Stomach (tissue), 9 donors: ENCODE measurements around the gene MTMR3. TPM values are rescaled to one million over a fixed set of nuclear protein-coding genes. Genes with fewer than 3 reads are reported as not detected.

ENCODE experiments used
- DNase-seq, 2 donors: peaks; one replicate each; pipeline versions ENCODE4 v3.0.0 to v3.0.0-alpha.2; 2013 to 2019
- H3K27ac ChIP-seq, 5 donors: fragments of 200-600 bp in 4 of 5; sonication (generic) in 4 of 5; one replicate each; pipeline ENCODE4 v1.5.1; 2013 to 2019; ENCODE audit warnings: mild to moderate bottlenecking in 1 of 5, moderate library complexity in 1 of 5
- H3K27me3 ChIP-seq, 3 donors: fragments of 200-600 bp; sonication (generic); one replicate each; pipeline ENCODE4 v1.5.1; 2017 to 2019; ENCODE audit warnings: mixed run types in 1 of 3
- H3K36me3 ChIP-seq, 4 donors: fragments of 200-600 bp; sonication (generic); 1 replicate in 3 of 4; 2 replicates in 1 of 4; pipeline ENCODE4 v1.5.1; 2016 to 2019
- H3K4me1 ChIP-seq, 4 donors: fragments of 200-600 bp; sonication (generic); one replicate each; pipeline ENCODE4 v1.5.1; 2016 to 2019
- H3K4me3 ChIP-seq, 4 donors: fragments of 200-600 bp; sonication (generic) in 3 of 4; one replicate each; pipeline ENCODE4 v1.5.1; 2016 to 2019; ENCODE audit warnings: mild to moderate bottlenecking in 1 of 4
- H3K9me3 ChIP-seq, 4 donors: fragments of 200-600 bp; sonication (generic); one replicate each; pipeline ENCODE4 v1.5.1; 2016 to 2019
- EP300 ChIP-seq: sonication (generic); formaldehyde crosslinking; IDR thresholded peaks from one replicate; pipeline ENCODE4 v1.6.1; 2017; ENCODE audit warnings: antibody characterized with exemption
- POLR2A ChIP-seq, 4 donors: fragments of 450-650 bp; IDR thresholded peaks; one replicate each; pipeline ENCODE4 v1.6.1; 2016; ENCODE audit warnings: antibody characterized with exemption in 4 of 4, control low read depth in 2 of 4, mild to moderate bottlenecking in 1 of 4, moderate library complexity in 1 of 4
- POLR2AphosphoS5 ChIP-seq, 3 donors: sonication (generic); formaldehyde crosslinking; IDR thresholded peaks; one replicate each; pipeline ENCODE4 v1.6.1; 2016; ENCODE audit warnings: antibody characterized with exemption in 3 of 3
- WGBS, 5 donors: extraction: QIAGEN DNeasy Blood & Tissue Kit in 3 of 5; methylation state at CpG; one replicate each; pipeline versions ENCODE4 v1.1.5 to v1.1.7; 2013 to 2018; 5-methylcytosine and 5-hydroxymethylcytosine counted together
- intact Hi-C: fragments of 100-400 bp; cut with DNase I; formaldehyde crosslinking; loops from one replicate; pipeline ENCODE4 v1.15.1; 2023; ENCODE audit warnings: low total_unique reads
- polyA plus RNA-seq, 3 donors: library from polyadenylated mRNA; stranded (reverse); fragments of 200-250 nt; gene quantifications; one replicate each; pipeline ENCODE4 v1.2.3, GENCODE V29; 2013
- total RNA-seq, 5 donors: library from RNA; depleted of rRNA; stranded (reverse); fragments of >200 nt; gene quantifications; one replicate each; pipeline versions ENCODE4 v1.1.0 to v1.2.3, GENCODE V29; 2014 to 2016
- TF ChIP-seq, protein P1 (sequence below), 7 experiments: fragments of 450-650 bp in 4 of 7; fragments of 200-600 bp in 3 of 7; sonication (generic) in 3 of 7; IDR thresholded peaks; one replicate each; pipeline ENCODE4 v1.5.1; 2016 to 2019; ENCODE audit warnings: antibody characterized with exemption in 7 of 7, control low read depth in 2 of 7, mild to moderate bottlenecking in 1 of 7
- donor health status: healthy with polysubstance abuse.
- donor health status: Bipolar disorder and iron deficiency.
- donor health status: healthy.

MTMR3 gene
- total and polyA plus RNA-seq, 8 donors = 7.3 to 120 (median 49.8) TPM

DNA sequence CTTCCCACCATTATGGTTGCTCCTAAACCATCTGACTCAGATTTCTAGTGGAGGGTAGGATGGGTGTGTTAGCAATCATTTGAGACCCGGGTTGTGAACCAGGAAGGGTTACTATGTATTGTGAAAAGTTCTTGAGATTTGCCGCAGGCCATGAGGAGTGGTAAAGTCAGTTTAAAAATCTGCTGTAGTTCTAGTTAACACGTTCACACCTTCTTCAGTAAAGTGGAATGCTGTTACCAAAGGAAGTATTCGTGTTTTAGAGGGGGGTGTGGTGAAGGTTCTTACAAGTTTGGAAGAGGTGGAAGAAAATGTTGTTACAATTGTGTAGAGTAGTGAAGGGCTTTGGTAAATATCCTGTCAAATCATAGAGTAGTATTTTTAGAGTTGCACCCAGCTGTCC, 2.6 kb downstream of the MTMR3 start:
- TF ChIP-seq POLR2A (IDR thresholded peaks at IDR 0.05) (no peak), EP300 (no peak), POLR2AphosphoS5 (IDR thresholded peaks at IDR 0.05) (no peak)
- TF ChIP-seq, protein P1, sequence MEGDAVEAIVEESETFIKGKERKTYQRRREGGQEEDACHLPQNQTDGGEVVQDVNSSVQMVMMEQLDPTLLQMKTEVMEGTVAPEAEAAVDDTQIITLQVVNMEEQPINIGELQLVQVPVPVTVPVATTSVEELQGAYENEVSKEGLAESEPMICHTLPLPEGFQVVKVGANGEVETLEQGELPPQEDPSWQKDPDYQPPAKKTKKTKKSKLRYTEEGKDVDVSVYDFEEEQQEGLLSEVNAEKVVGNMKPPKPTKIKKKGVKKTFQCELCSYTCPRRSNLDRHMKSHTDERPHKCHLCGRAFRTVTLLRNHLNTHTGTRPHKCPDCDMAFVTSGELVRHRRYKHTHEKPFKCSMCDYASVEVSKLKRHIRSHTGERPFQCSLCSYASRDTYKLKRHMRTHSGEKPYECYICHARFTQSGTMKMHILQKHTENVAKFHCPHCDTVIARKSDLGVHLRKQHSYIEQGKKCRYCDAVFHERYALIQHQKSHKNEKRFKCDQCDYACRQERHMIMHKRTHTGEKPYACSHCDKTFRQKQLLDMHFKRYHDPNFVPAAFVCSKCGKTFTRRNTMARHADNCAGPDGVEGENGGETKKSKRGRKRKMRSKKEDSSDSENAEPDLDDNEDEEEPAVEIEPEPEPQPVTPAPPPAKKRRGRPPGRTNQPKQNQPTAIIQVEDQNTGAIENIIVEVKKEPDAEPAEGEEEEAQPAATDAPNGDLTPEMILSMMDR (IDR thresholded peaks at IDR 0.05) = no peak
- intact Hi-C loops = no loop called here
- peak overlapping the region in 2 of 5 donors; percentile 12 to 33 for H3K27ac ChIP-seq
- H3K36me3 ChIP-seq = no peaks in the 10 kb centered on the region
- no peaks in the 10 kb centered on the region for H3K9me3 ChIP-seq
- no peak for DNase-seq
- 35 to 48% (median 40%) methylated on average over 4 of the region's 4 CpGs for WGBS, 5 donors
- no peaks in the 10 kb centered on the region for H3K27me3 ChIP-seq
- peaks cover 20 to 63% (median 47%) of the 10 kb centered on the region in 4 donors for H3K4me1 ChIP-seq
- H3K4me3 ChIP-seq = peak overlapping the region in 2 of 4 donors; percentile 19 to 82

DNA sequence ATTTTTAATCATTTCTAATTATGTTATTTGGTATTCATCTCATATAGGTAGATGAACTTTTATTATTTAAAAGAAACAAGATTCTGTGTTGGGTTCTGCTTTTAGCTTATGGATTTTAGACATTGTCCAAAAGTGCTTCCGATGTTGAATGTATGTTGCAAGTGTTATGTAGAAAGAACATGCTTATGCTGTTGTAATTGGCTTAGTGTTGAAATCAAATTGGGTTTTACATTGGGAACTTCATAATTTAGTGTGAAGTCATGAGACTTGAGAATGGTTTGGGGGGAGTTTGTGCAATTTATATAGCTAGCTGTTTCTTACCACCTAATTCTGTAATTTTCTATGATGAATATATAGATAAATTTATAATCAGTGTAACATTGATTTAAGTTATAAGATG, 3.6 kb downstream of the MTMR3 start:
- no peak for DNase-seq
- H3K27ac ChIP-seq = peak overlapping the region in 1 of 5 donors; percentile 26
- H3K27me3 ChIP-seq = no peaks in the 10 kb centered on the region
- intact Hi-C loops = no loop called here
- peaks cover 20 to 70% (median 51%) of the 10 kb centered on the region in 4 donors for H3K4me1 ChIP-seq
- 86 to 97% (median 90%) methylated on average over 1 of the region's 1 CpG for WGBS, 5 donors
- no peak overlapping the region for H3K4me3 ChIP-seq
- TF ChIP-seq, protein P1 (IDR thresholded peaks at IDR 0.05) = no peak
- TF ChIP-seq POLR2A (IDR thresholded peaks at IDR 0.05) = no peak
- no peak for TF ChIP-seq POLR2AphosphoS5 (IDR thresholded peaks at IDR 0.05)
- no peak for TF ChIP-seq EP300
- no peaks in the 10 kb centered on the region for H3K36me3 ChIP-seq
- no peaks in the 10 kb centered on the region for H3K9me3 ChIP-seq

GRCh38 chr22:29887358-29887757, 4.4 kb downstream of the MTMR3 start:
- H3K36me3 ChIP-seq = no peaks in the 10 kb centered on the region
- peaks cover 20 to 77% (median 56%) of the 10 kb centered on the region in 4 donors for H3K4me1 ChIP-seq
- no peaks in the 10 kb centered on the region for H3K9me3 ChIP-seq
- DNase-seq = no peak
- TF ChIP-seq, protein P1 (IDR thresholded peaks at IDR 0.05) = no peak
- TF ChIP-seq POLR2A (IDR thresholded peaks at IDR 0.05) = no peak
- no peak for TF ChIP-seq POLR2AphosphoS5 (IDR thresholded peaks at IDR 0.05)
- no peak for TF ChIP-seq EP300
- intact Hi-C loops = no loop called here
- H3K4me3 ChIP-seq = no peak overlapping the region
- peak overlapping the region in 2 of 5 donors; percentile 12 to 26 for H3K27ac ChIP-seq
- H3K27me3 ChIP-seq = no peaks in the 10 kb centered on the region
- 32 to 57% (median 40%) methylated on average over 2 of the region's 2 CpGs for WGBS, 5 donors

GRCh38 chr22:29890760-29891159, 7.8 kb downstream of the MTMR3 start:
- no peak overlapping the region for H3K4me3 ChIP-seq
- 88 to 93% (median 91%) methylated on average over 5 of the region's 5 CpGs for WGBS, 5 donors
- DNase-seq = no peak
- H3K36me3 ChIP-seq = no peaks in the 10 kb centered on the region
- H3K27ac ChIP-seq = no peak overlapping the region
- no peaks in the 10 kb centered on the region for H3K27me3 ChIP-seq
- intact Hi-C loops = no loop called here
- peaks cover 12 to 76% (median 52%) of the 10 kb centered on the region in 4 donors for H3K4me1 ChIP-seq
- TF ChIP-seq POLR2AphosphoS5 (IDR thresholded peaks at IDR 0.05) = no peak
- no peak for TF ChIP-seq EP300
- TF ChIP-seq, protein P1 (IDR thresholded peaks at IDR 0.05) = no peak
- TF ChIP-seq POLR2A (IDR thresholded peaks at IDR 0.05) = no peak
- H3K9me3 ChIP-seq = no peaks in the 10 kb centered on the region
